H9 (cell line): ENCODE measurements around the gene TMBIM6. TPM values are rescaled to one million over a fixed set of nuclear protein-coding genes. Genes with fewer than 3 reads are reported as not detected.

Experiments
- DNase-seq: peaks from one replicate; pipeline ENCODE4 v3.0.0-alpha.2; 2017
- H2AFZ ChIP-seq: one replicate; pipeline ENCODE4 v1.6.1; 2013; ENCODE audit warnings: mild to moderate bottlenecking, low read length, control low read depth, moderate library complexity
- H2AK5ac ChIP-seq: 2 replicates; pipeline ENCODE4 v1.6.1; 2013; ENCODE audit warnings: low read length, control low read depth, mixed read lengths; ENCODE audit not compliant: insufficient read length
- H2BK120ac ChIP-seq: one replicate; pipeline ENCODE4 v1.6.1; 2013; ENCODE audit warnings: low read depth, mild to moderate bottlenecking, low read length, control low read depth, inconsistent platforms; ENCODE audit not compliant: poor library complexity, severe bottlenecking
- H2BK12ac ChIP-seq: 2 replicates; pipeline ENCODE4 v1.6.1; 2013; ENCODE audit warnings: low read length, control low read depth, mixed read lengths, low read depth; ENCODE audit not compliant: insufficient read length
- H2BK15ac ChIP-seq: 2 replicates; pipeline ENCODE4 v1.6.1; 2013; ENCODE audit warnings: low read depth, low read length, control low read depth
- H2BK20ac ChIP-seq: one replicate; pipeline ENCODE4 v1.6.1; 2013; ENCODE audit warnings: low read depth, mild to moderate bottlenecking, low read length, control low read depth, inconsistent platforms; ENCODE audit not compliant: poor library complexity, severe bottlenecking
- H2BK5ac ChIP-seq: 2 replicates; pipeline ENCODE4 v1.6.1; 2013; ENCODE audit warnings: low read length, control low read depth, mixed read lengths; ENCODE audit not compliant: insufficient read length
- H3K14ac ChIP-seq: 2 replicates; pipeline ENCODE4 v1.6.1; 2013; ENCODE audit warnings: low read length, control low read depth; ENCODE audit not compliant: insufficient read depth
- H3K18ac ChIP-seq: 2 replicates; pipeline ENCODE4 v1.6.1; 2013; ENCODE audit warnings: low read depth, mild to moderate bottlenecking, mixed read lengths, low read length, control low read depth; ENCODE audit not compliant: insufficient read length
- H3K23ac ChIP-seq: 2 replicates; pipeline ENCODE4 v1.6.1; 2013; ENCODE audit warnings: low read length, control low read depth, mixed read lengths, low read depth; ENCODE audit not compliant: insufficient read length
- H3K23me2 ChIP-seq: 2 replicates; pipeline ENCODE4 v1.6.1; 2013; ENCODE audit warnings: low read depth, mild to moderate bottlenecking, mixed read lengths, low read length, control low read depth; ENCODE audit not compliant: insufficient read length, poor library complexity, severe bottlenecking
- H3K27ac ChIP-seq: 2 replicates; pipeline ENCODE4 v1.5.1; 2013; ENCODE audit warnings: low read length, control low read depth, mixed read lengths, low read depth; ENCODE audit not compliant: insufficient read length
- H3K27me3 ChIP-seq: 2 replicates; pipeline ENCODE4 v1.6.1; 2013; ENCODE audit warnings: low read length, control low read depth, inconsistent platforms; ENCODE audit not compliant: insufficient read depth
- H3K4ac ChIP-seq: 2 replicates; pipeline ENCODE4 v1.6.1; 2013; ENCODE audit warnings: low read depth, mild to moderate bottlenecking, control low read depth, inconsistent platforms, low read length, moderate library complexity
- H3K4me1 ChIP-seq: 2 replicates; pipeline ENCODE4 v1.6.1; 2013; ENCODE audit warnings: low read length, control low read depth, inconsistent platforms; ENCODE audit not compliant: insufficient read depth
- H3K4me2 ChIP-seq: 2 replicates; pipeline ENCODE4 v1.6.1; 2013; ENCODE audit warnings: low read length, control low read depth, mixed read lengths; ENCODE audit not compliant: insufficient read length, insufficient read depth
- H3K56ac ChIP-seq: 2 replicates; pipeline ENCODE4 v1.6.1; 2013; ENCODE audit warnings: low read depth, mild to moderate bottlenecking, mixed read lengths, low read length, control low read depth; ENCODE audit not compliant: insufficient read length
- H3K79me1 ChIP-seq: 2 replicates; pipeline ENCODE4 v1.6.1; 2013; ENCODE audit warnings: low read depth, mild to moderate bottlenecking, moderate library complexity, low read length, control low read depth, inconsistent platforms; ENCODE audit not compliant: insufficient read depth, poor library complexity, severe bottlenecking
- H3K79me2 ChIP-seq: 2 replicates; pipeline ENCODE4 v1.6.1; 2013; ENCODE audit warnings: low read length, control low read depth, inconsistent platforms; ENCODE audit not compliant: insufficient read depth
- H3K9ac ChIP-seq: 2 replicates; pipeline ENCODE4 v1.6.1; 2013; ENCODE audit warnings: low read length, control low read depth, mixed read lengths; ENCODE audit not compliant: insufficient read length; ENCODE audit errors: extremely low read depth
- H3K9me3 ChIP-seq: one replicate; pipeline ENCODE4 v1.6.1; 2013; ENCODE audit warnings: low read depth, low read length, inconsistent platforms; ENCODE audit not compliant: control insufficient read depth
- H3T11ph ChIP-seq: one replicate; pipeline ENCODE4 v1.6.1; 2013; ENCODE audit warnings: mild to moderate bottlenecking, low read length, control low read depth, inconsistent platforms
- H4K20me1 ChIP-seq: one replicate; pipeline ENCODE4 v1.6.1; 2013; ENCODE audit not compliant: control insufficient read depth, insufficient read length, insufficient read depth
- H4K5ac ChIP-seq: 2 replicates; pipeline ENCODE4 v1.6.1; 2013; ENCODE audit warnings: low read depth, mild to moderate bottlenecking, mixed read lengths, low read length, control low read depth; ENCODE audit not compliant: insufficient read length
- H4K8ac ChIP-seq: replicated peaks from 2 replicates; pipeline ENCODE4 v1.6.1; 2013; ENCODE audit warnings: low read length, control low read depth, mixed read lengths, low read depth; ENCODE audit not compliant: insufficient read length
- H4K91ac ChIP-seq: 2 replicates; pipeline ENCODE4 v1.6.1; 2013; ENCODE audit warnings: low read depth, mild to moderate bottlenecking, moderate library complexity, mixed read lengths, low read length, control low read depth; ENCODE audit not compliant: insufficient read length
- H3K27ac Mint-ChIP-seq, 3 experiments: 2 replicates in 2 of 3; 3 replicates in 1 of 3; pipeline ENCODE4 v1.8.0; 2020 to 2021; ENCODE audit warnings: mixed read lengths in 3 of 3, mild to moderate bottlenecking in 1 of 3, moderate library complexity in 1 of 3
- H3K27me3 Mint-ChIP-seq: 2 replicates; pipeline ENCODE4 v1.8.0; 2021; ENCODE audit warnings: low read depth, mild to moderate bottlenecking, moderate library complexity, mixed read lengths
- H3K36me3 Mint-ChIP-seq, 3 experiments: 2 replicates in 2 of 3; 3 replicates in 1 of 3; pipeline ENCODE4 v1.8.0; 2020 to 2021; ENCODE audit warnings: low read depth in 3 of 3, mixed read lengths in 3 of 3; ENCODE audit not compliant: insufficient read depth in 1 of 3
- H3K4me1 Mint-ChIP-seq, 2 experiments: 2 replicates each; pipeline ENCODE4 v1.8.0; 2020; ENCODE audit warnings: mixed read lengths in 2 of 2
- H3K4me3 Mint-ChIP-seq, 2 experiments: 2 replicates in 1 of 2; 3 replicates in 1 of 2; pipeline ENCODE4 v1.8.0; 2020 to 2021; ENCODE audit warnings: mild to moderate bottlenecking in 2 of 2, mixed read lengths in 2 of 2, moderate library complexity in 1 of 2
- H3K9me3 Mint-ChIP-seq, 2 experiments: 2 replicates in 1 of 2; 3 replicates in 1 of 2; pipeline ENCODE4 v1.8.0; 2020; ENCODE audit warnings: mild to moderate bottlenecking in 2 of 2, mixed read lengths in 2 of 2, moderate library complexity in 1 of 2
- CTCF ChIP-seq: fragments of 200-600 bp; sonication (generic); conservative IDR thresholded peaks from 3 replicates; pipeline ENCODE4 v1.8.0; 2021; ENCODE audit warnings: antibody characterized with exemption, mild to moderate bottlenecking
- WGBS: extraction: QIAGEN DNeasy Blood & Tissue Kit; methylation state at CpG from one replicate; pipeline ENCODE4 v1.1.7; 2013; ENCODE audit warnings: missing lambda C conversion rate, low lambda C conversion rate, mixed read lengths; ENCODE audit not compliant: insufficient read length; ENCODE audit errors: extremely low coverage; 5-methylcytosine and 5-hydroxymethylcytosine counted together
- total RNA-seq: library from RNA; stranded (reverse); gene quantifications from 2 replicates; pipeline ENCODE4 v1.2.1, GENCODE V29; 2021

TMBIM6 gene
- total RNA-seq, 1 experiment from 2014 or later: 362 TPM

GRCh38 chr12:49762468-49762847 lies 21.1 kb downstream of the TMBIM6 start:
- Histone ChIP-seq H2BK12ac (no peak overlapping the region), H2BK20ac (no peak overlapping the region), H3K4ac (no peak overlapping the region), H4K91ac (no peak overlapping the region), H4K8ac (no peak overlapping the region), H3K79me2 (no peaks in the 10 kb centered on the region), H3K18ac (no peak overlapping the region), H4K20me1 (no peaks in the 10 kb centered on the region), H2BK15ac (no peak overlapping the region), H3K23ac (no peak overlapping the region), H3K4me2 (no peak overlapping the region), H3K23me2 (no peaks in the 10 kb centered on the region), H3K27ac (no peak overlapping the region), H2BK120ac (no peak overlapping the region), H2AFZ (no peak overlapping the region), H3K4me1 (no peaks in the 10 kb centered on the region), H3K14ac (no peak overlapping the region), H2BK5ac (no peak overlapping the region), H3K9me3 (no peaks in the 10 kb centered on the region), H3T11ph (no peak overlapping the region), H3K9ac (no peak overlapping the region), H3K79me1 (no peaks in the 10 kb centered on the region), H3K56ac (no peak overlapping the region), H4K5ac (no peak overlapping the region), H2AK5ac (no peak overlapping the region), H3K27me3 (no peaks in the 10 kb centered on the region)
- Mint-ChIP-seq H3K9me3 (no peaks in the 10 kb centered on the region), H3K27me3 (no peaks in the 10 kb centered on the region), H3K36me3 (peaks cover 55 to 83% (median 66%) of the 10 kb centered on the region in 3 experiments; a peak in 6 of 7 replicates), H3K27ac (peak overlapping the region in 1 of 3 experiments; percentile 6; a peak in 3 of 7 replicates), H3K4me1 (peaks cover 8 to 14% of the 10 kb centered on the region in 2 experiments), H3K4me3 (no peak overlapping the region)
- no peak for TF ChIP-seq CTCF
- no CpG with 5 or more reads among the region's 5 CpGs for WGBS
- DNase-seq: no peak
